HG03103 (cell line): ENCODE data around the gene PINK1.

ENCODE experiments used
- ATAC-seq: cut with Tn5 transposase; IDR thresholded peaks from one replicate; pipeline ENCODE4 v1.9.1; 2021; ENCODE audit warnings: low read depth; ENCODE audit not compliant: unreplicated experiment

The PINK1 gene

GRCh38 chr1:20609541-20609940 is 23.7 kb upstream of the PINK1 start:
- no peak for ATAC-seq

DNA sequence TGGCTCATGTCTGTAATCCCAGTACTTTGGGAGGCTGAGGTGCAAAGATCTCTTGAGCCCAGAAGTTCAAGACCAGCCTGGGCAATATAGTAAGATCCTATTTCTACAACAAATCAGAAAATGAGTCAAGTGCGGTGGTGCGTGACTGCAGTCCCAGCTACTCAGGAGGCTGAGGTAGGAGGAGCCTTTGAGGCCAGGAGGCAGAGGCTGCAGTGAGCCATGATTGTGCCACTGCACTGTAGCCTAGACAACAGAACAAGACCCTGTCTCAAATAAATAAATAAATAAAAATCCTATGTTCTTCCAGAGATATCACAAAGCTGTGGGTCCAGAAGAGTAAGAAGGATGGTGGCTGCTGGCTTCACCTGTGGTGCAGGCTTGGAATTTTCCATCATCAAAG is 22.3 kb upstream of the PINK1 start:
- ATAC-seq = no peak

DNA sequence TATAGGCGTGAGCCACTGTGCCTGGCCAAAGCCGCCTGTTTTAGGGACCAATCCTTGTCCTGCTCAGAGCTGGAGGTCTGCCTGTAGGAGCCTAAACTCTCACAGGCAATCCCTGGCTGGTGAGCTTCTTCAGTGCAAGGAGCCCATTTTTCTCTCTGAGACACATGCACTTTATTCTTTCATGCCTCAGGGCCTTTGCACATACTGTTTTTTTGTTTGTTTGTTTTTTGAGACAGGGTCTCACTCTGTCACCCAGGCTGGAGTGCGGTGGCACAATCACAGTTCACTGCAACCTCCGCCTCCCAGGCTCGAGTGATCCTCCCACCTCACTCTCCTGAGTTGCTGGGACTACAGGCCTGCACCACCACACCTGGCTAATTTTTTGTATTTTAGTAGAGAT is 21.6 kb upstream of the PINK1 start:
- no peak for ATAC-seq

GRCh38 chr1:20612221-20612746 is 21.0 kb upstream of the PINK1 start:
- no peak for ATAC-seq

DNA sequence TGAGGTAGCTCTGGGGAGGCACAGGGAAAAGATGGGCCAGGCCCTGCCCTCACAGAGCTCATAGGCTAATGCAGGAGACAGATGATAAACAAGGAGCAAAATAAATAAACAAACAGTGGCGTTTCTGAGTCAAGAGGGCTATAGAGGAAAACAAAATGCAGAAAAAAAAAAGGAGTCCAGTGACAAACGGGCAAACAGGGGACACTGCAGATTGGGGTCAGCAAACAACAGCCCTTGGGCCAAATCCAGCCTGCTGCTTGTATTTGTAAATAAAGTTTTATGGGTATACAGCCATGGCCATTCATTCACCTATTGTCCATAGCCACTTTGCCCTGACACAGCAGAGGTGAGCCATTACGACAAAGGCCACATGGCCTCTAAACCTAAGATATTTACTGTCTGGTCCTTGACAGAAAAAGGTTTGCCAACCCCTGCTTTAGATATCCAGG is 19.1 kb upstream of the PINK1 start:
- no peak for ATAC-seq

DNA sequence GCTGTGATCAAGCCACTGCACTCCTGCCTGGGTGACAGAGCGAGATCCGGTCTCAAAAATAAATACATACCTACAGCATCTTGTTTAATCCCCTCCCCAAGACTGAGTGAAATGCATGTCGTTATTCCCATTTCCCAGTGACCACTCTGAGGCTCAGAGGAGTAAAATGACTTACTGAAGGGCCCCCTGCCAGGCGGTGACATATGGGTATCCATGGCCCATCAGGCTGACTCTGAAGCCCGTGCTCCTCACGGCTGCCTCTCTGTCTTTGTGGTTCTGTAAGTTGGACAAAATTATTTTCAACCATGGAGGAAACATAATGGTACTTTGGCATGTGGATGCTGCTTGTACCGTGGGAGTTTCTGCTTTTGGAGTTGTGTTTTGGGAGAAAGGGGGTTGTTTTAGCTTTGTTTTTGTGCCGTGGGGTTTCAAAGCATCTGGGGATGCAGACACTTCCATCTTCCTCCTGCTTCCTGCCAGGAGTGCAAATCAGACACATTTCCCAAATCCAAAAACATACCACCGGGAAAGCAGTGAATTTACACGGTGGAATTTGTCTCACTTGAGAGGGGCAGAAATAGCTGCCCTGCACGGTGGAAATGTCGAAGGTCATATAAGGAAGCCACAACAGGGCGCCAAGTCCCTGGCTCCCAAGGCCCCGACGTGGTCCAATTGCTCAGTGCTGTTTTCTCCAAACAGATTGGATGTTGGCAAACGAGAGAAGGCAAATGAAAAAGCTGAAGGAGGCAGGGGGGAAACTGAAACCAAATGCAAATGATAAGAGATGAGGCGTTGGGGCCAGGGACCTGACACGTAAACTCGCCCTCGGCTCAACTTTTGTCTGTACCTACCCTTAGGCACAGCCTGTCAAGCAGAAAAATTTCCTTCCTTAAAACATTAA is 17.1 kb upstream of the PINK1 start:
- no peak for ATAC-seq

GRCh38 chr1:20616847-20617487 is 16.3 kb upstream of the PINK1 start:
- ATAC-seq = no peak

- ATAC-seq = no peak
Measured at GRCh38 chr1:20618550-20618949, 14.7 kb upstream of the PINK1 start.

DNA sequence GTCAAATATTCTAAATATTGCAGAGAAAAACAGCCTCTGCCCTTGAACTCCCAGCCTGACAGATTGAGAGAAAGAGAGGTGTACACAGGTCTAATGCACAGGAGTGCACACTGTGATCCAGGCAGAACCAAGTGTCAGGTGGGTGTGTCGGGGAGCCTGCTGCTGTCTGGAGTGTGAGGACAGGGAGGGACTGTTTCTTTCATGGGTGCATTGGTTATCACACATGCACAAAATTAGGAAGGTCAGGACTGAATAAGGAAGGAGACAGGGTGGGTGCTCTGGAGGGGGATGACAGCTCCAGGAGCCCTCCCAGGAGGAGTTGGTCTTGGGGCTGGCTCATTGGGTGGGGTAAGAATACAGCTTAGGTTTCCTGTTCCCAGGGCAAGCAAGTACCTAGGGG is 13.3 kb upstream of the PINK1 start:
- ATAC-seq = no peak

- no peak for ATAC-seq
Measured at GRCh38 chr1:20621012-20621411, 12.2 kb upstream of the PINK1 start.

- ATAC-seq = no peak
Measured at GRCh38 chr1:20624709-20625108, 8.5 kb upstream of the PINK1 start.

- ATAC-seq = no peak
Measured at GRCh38 chr1:20625176-20626097, 7.8 kb upstream of the PINK1 start.

GRCh38 chr1:20626098-20626427 is 7.2 kb upstream of the PINK1 start:
- ATAC-seq = no peak

DNA sequence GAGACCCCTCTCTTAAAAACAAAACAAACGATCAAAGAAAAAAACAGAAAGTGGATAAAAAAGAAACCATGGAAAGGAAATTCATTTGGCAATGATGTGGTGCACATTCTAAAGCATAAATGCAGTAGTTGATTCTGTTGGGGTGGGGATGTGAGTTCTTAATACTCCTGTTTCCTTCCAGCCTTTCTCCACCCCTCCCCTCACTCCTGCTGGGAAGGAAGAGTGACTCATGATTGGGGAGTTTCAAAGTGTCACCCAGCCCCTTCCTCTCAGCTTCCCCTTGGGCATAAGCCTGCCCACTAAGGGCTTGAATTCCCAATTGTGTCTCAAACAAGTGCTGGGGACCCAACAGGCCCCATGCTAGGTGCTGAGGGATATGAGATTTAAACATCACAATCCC is 6.7 kb upstream of the PINK1 start:
- no peak for ATAC-seq

DNA sequence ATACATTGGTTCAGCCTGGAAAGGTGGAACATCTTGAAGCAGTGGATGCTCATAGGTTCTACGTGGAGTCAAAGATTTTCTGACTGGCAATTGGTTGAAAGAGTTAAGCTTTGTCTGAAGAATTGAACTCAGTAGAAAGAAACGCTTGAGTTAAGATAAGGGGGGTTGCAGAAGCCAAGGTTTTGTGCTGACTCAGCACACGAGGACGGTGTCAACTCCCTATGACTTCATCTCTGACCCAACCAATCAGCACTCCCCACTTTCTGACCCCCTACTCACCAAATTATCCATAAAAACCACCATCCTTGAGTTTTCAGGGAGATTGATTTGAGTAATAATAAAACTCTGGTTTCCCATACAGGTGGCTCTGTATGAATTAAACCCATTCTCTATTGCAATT is 2.5 kb upstream of the PINK1 start:
- ATAC-seq = no peak

DNA sequence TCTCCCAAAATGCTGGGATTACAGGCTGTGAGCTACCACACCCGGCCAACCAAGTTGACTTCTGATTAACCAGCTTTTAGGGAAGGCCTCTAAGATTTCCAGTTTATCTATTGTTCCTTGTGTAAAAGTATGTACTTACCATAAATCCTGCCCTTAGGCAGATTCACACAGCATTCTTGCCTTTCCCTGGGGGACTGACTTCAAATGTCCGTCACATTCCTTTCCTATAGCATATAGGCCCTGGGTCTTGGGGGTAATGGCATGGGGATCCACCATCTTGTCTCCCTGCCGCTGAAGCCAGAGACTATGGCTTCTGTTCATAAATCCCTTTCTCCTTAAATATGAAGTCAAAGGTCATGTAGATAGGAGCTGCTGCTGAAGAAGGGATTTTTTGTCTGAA is 872 bp upstream of the PINK1 start:
- no peak for ATAC-seq

DNA sequence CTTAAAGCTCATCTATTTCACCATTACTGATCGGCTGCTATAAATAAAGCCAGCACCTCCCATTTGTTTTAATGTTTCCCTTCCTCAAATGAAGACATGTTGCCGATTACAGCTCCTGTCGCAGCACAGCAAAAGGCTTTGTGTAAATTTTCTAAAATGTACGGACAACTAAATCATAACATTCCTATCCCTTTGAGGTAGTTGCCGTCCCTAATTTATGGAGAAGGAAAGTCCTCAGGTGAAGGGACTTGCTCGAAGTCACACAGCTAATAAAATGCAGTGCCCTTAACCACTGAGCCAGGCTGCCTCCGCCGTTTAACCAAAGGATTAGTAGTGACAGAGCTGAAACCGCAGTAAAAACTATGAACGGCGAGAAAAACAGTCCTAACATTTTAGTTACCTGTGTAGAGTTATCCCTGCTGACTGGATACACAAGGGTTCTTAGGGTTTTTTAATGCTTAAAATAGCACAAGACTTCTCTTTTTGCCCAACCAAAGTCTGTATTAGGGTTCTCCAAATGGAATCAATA is 871 bp downstream of the PINK1 start:
- no peak for ATAC-seq

DNA sequence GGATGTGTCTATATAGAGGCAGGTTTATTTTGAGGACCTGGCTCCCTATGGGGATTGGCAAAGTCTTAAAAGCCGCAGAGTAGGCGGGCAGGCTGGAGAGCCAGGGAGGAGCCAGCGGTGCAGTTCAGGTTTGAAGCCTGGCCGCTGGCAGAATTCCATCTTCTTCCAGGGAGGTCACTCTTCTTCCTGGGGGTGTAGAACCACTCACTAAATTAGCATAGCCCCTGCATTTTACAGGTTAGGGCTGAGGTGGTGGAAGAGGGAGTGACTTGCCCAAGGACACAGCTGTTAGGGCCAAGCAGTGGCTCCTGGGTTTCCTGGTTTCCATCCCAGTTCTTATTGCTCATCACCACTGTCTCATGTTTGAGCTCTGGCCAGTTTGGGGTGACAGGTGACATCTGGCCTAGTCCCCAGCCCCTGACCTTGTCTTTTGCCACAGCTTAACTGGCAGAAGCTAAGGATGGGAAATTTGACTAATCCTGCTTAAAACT is 1.4 kb downstream of the PINK1 start:
- ATAC-seq = no peak

DNA sequence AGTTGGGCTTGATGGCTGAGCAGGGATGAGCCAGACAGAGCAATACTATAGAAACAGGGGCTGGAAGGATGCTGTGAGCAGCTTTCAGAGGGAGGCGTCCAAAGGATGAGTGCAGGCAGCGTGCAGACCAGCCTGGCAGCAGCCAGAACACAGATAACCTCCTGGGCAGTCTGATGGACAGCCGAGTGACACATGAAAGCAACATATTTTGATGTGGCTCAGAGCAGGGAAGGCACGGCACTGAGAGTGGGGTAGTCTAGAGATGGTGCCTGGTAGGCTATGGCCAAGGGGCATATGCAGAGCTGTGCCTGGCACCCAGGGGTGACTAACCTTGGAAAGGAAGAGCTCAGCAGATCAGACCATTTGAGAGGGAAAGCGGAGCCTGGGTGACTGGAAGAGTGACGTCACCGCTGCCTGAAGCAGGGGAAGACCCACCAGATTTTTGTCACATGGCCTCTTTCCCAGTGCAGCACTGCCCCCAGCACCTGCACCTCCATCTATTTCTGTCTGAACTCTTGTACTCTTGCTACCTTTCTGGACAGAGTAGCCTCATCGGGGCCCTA is 3.6 kb downstream of the PINK1 start:
- no peak for ATAC-seq

DNA sequence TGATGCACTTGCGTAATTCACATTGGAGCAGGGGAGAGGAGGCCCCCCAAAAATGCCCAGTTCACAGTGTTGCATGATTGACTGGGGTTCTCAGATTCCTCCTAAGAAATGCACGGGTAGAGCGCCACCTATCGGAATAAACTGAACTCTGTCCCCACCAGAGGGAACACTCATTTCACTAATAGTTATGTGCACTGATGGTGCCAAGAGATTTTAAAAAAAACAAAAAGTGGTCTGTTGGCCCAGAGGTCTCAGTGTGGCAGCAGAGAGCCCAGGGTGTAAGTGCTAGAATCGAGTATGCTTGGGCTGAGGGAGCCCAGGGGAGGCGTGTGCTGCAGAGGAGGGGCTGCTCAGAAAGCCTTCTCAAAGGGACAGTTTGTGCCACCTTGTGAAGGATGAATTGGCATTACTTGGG is 6.9 kb downstream of the PINK1 start:
- ATAC-seq = no peak
